ENCODE results near the gene NBPF1.
"Not testable (repeated sequence)": the region's sequence is repeated elsewhere in the genome, so short reads cannot be mapped to it uniquely, and the experiment has no call there.

NBPF1 gene

DNA sequence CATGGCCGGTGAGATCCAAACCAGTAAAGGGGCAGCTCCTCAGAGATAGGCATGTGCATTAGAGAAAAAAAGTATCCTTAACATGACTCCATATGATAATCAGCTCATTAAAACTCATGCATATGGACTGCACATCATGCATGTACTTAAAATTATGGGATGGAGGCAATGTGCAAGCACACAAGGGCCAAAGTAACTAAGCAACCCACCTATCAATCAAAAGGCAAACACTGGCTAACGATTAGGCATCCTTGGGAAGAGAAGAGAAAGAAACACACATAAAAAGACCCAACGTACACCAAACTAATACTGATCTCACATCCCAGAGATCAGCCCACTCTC is 94.5 kb downstream of the NBPF1 start:
- not testable (repeated sequence) for DNase-seq (ENCODE audit: low read depth in 2 of 2, low spot score in 1 of 2)

DNA sequence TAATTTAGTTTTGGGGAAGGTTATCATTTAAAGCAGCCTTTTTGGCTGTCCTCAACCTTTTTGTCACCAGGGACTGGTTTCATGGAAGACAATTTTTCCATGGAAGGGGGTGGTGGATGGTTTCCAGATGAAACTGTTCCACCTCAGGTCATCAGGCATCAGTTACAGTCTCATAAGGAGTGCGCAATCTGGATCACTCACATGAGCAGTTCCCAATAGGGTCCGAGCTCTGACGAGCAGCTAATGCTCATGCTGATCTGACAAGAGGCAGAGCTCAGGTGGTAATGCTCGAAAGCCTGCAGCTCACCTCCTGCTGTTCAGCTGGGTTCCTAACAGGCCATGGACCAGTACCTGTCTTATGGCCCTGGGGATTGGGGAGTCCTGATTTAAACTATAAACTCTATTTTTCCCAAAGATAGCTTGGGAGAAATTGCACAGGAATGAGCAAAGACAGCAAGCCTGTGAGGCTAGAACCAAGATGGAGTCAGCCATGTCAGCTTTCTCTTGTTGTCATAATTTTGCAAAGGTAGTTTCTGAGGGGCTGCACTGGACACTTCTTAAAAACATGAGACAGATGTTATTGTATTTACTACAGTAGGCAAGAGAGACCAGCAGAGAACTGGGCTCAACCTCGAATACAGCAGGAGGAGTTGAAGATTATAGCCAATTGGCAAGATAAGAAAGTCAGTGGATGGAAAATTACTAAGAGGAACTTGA is 96.5 kb downstream of the NBPF1 start:
- DNase-seq (ENCODE audit: low read depth in 2 of 2, low spot score in 1 of 2), result not testable (repeated sequence)

DNA sequence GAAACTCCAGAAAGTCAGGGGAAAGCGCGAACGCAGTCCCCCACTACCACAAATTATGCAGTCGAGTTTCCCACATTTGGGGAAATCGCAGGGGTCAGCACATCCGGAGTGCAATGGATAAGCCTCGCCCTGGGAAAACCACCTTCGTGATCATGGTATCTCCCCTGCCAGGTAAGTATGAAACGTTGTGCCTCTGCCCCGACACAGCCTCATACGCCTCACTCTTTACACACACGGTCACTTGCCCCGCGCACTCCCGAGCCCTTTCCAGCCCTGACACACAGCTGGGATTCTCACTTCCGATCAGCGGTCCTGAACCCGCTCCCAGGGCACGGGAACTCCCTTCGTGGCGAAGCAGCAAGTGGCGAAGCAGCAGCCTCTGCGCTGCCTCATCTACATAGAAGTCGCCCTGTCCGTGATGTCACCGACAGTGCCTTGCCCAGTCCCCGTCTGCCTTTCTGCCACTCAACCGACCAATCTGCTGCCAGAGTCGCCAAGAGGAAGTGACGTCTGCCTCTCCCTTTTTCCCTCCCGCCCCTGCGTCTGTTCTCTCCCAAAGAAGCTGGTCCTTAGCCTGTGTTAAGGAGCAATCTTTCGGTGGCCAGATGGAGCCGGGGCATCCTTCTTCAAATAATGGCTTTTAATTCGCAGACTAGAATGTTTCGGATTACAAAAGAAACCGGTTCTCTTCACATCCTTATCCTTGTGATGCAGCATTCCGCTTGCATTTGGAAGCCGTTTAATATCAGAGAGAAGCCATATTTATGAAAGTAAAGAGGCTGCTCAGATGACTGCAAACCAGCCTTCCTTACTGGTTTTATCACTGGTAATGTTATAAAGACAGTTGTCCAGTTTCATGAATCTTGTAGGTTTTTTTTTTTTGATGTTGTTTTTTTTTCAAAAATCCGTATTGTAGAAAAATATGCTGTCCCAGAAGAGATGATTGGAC is 99.0 kb downstream of the NBPF1 start, which contains the start of gene RNU1-1:
RNU1-1 (minus strand) TSS at position 179 of the 949 bp plus-strand sequence.
- peak; percentile 46 to 49 for DNase-seq (ENCODE audit: low read depth in 2 of 2, low spot score in 1 of 2)

DNA sequence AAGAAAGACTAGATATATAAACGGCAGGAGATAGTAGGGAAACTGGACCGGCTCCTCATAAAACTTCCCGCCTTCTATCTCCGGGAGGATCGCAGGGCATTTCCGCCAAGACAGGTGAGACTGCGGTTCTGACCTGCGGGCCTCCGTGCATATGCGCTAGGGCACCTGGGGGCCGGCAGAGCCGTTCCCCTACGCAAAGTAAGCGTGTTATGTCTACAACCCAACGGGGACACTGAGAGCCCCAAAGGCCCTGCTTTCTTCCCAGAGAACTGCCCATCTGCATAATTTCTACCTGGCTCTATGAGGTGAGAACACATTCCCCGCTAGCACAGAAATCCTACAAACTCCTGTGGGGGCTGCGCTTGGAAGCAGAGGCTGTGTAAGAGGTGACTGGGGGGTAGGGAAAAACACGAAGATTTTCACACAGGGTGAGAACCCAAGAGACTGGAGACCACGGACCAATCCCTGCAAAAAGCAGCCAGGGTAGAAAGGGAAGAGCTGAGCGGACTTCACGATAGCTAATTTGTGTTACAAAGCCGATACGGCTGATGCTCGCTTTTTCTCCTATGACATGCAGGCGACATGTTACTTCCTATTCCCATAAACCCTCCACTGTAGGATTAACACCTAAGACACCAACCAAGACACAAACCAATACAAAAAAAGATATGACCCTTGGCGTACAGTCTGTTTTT is 99.8 kb downstream of the NBPF1 start:
- peak in 1 of 2 donors; percentile 44 for DNase-seq (ENCODE audit: low read depth in 2 of 2, low spot score in 1 of 2)

DNA sequence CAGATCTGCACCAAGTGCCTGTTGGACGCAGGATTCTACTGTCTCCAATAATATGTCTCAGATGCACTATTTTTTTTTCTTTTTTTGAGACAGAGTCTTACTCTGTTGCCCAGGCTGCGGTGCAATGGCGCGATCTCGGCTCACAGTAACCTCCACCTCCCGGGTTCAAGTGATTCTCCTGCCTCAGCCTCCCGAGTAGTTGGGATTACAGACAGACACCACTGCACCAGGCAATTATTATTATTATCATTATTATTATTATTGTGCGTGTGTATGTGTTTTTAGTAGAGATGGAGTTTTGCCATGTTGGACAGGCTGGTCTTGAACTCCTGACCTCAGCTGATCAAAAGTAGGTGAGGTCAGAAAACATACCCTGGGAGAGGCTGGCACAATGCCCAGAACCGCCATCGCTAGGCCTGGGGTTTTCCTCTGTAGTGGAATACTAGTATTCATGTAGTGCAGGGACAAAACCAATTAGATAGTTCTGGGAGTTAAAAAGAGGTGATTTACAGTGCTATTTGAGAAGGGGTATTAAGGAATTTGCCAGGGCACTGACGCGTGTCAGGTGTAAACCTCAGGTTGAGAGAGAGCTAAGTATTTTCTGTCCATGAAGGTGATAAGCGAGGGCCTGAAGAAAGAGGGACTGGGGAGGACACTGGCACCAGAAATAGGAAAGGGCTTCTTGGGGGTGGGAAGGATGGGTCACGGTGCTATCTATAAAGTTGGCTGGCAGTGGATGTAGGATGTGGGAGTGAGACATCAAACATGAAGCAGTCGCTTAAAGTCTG is 100.5 kb downstream of the NBPF1 start:
- not testable (repeated sequence) for DNase-seq (ENCODE audit: low read depth in 2 of 2, low spot score in 1 of 2)

Measured in stimulated activated CD8-positive, alpha-beta memory T cell treated with anti-CD3 and anti-CD28 coated beads, Interleukin-4, amount 100 ng/mL, for 4 hours (primary cell).